NCI-H2081 treated with DMSO at 0.1 percent for 48 hours (cell line): ENCODE results near the gene SET.

Source experiments
- DNase-seq: peaks from one replicate; lab custom pipeline; 2025; lab: John Stamatoyannopoulos, UW

SET gene

GRCh38 chr9:128731093-128731492 is 42.1 kb downstream of the SET start:
- no peak for DNase-seq

- no peak for DNase-seq
Observed at GRCh38 chr9:128731691-128732090, 42.7 kb downstream of the SET start.

GRCh38 chr9:128732576-128732975 is 43.6 kb downstream of the SET start:
- DNase-seq = no peak

- DNase-seq = peak; percentile 56
Observed at GRCh38 chr9:128733256-128733655, 44.2 kb downstream of the SET start.

GRCh38 chr9:128735373-128735772 is 46.4 kb downstream of the SET start:
- DNase-seq = no peak

- DNase-seq = no peak
Observed at GRCh38 chr9:128742401-128742800, 53.4 kb downstream of the SET start.

GRCh38 chr9:128743421-128743820 is 54.4 kb downstream of the SET start:
- DNase-seq = no peak
